Kidney (tissue), 14 donors: ENCODE measurements around the gene CDK11A. TPM values are rescaled to one million over a fixed set of nuclear protein-coding genes. Genes with fewer than 3 reads are reported as not detected.

Experiments
- DNase-seq, 5 donors: peaks; one replicate each; pipeline ENCODE4 v3.0.0-alpha.2; 2013 to 2020
- FAIRE-seq: peaks from 2 replicates; lab custom pipeline; 2012; peaks lifted over from hg19 to GRCh38; lab: Jason Lieb, UNC
- H3K27ac ChIP-seq, 2 donors: one replicate each; pipeline ENCODE4 v1.7.0; 2013; ENCODE audit warnings: low read depth in 2 of 2, low read length in 2 of 2, inconsistent platforms in 1 of 2
- H3K27me3 ChIP-seq: one replicate; pipeline ENCODE4 v1.7.1; 2013; ENCODE audit warnings: low read length, inconsistent platforms; ENCODE audit not compliant: control insufficient read depth, insufficient read depth
- H3K36me3 ChIP-seq, 3 donors: one replicate each; pipeline versions ENCODE4 v1.7.0 to v1.7.1; 2013; ENCODE audit warnings: low read length in 3 of 3, control low read depth in 1 of 3, inconsistent platforms in 1 of 3; ENCODE audit not compliant: insufficient read depth in 3 of 3, control insufficient read depth in 2 of 3
- H3K4me1 ChIP-seq, 3 donors: one replicate each; pipeline versions ENCODE4 v1.7.0 to v1.7.1; 2013; ENCODE audit warnings: low read length in 3 of 3, inconsistent platforms in 1 of 3, low read depth in 1 of 3; ENCODE audit not compliant: control insufficient read depth in 2 of 3, insufficient read depth in 2 of 3
- H3K4me3 ChIP-seq, 3 donors: one replicate each; pipeline versions ENCODE4 v1.7.0 to v1.8.1; 2013; ENCODE audit warnings: low read length in 3 of 3, control low read depth in 1 of 3, inconsistent platforms in 1 of 3
- H3K9ac ChIP-seq, 3 donors: one replicate each; pipeline versions ENCODE4 v1.7.0 to v1.7.1; 2013; ENCODE audit warnings: low read length in 3 of 3, control low read depth in 1 of 3, inconsistent platforms in 1 of 3
- H3K9me3 ChIP-seq, 3 donors: one replicate each; pipeline versions ENCODE4 v1.7.0 to v1.7.1; 2013; ENCODE audit warnings: low read length in 3 of 3, control low read depth in 1 of 3, inconsistent platforms in 1 of 3; ENCODE audit not compliant: control insufficient read depth in 2 of 3, insufficient read depth in 1 of 3
- intact Hi-C: fragments of 100-400 bp; cut with DNase I; formaldehyde crosslinking; loops from one replicate; pipeline ENCODE4 v1.11.1; 2022
- polyA plus RNA-seq: library from polyadenylated mRNA; stranded (reverse); fragments of 350-450 nt; fragmentation: Illumina TruSeq; extraction: RNeasy Lipid Tissue Mini Kit (QIAGEN cat#74804); gene quantifications from one replicate; pipeline ENCODE4 v1.2.3, GENCODE V29; 2014; ENCODE audit warnings: low read depth, low replicate concordance; ENCODE audit not compliant: insufficient read depth
- total RNA-seq: library from RNA; stranded (reverse); fragmentation: NEBNext Ultra II Directional; extraction: Animal tissue kit (Norgen Biotek cat#: 25700); gene quantifications from one replicate; pipeline ENCODE4 v1.2.1, GENCODE V29; 2021
- TF ChIP-seq, protein P1 (sequence below): IDR thresholded peaks from 3 replicates; pipeline ENCODE4 v1.5.1; 2012; ENCODE audit warnings: mild to moderate bottlenecking, moderate library complexity, borderline replicate concordance; ENCODE audit not compliant: insufficient read depth; ENCODE audit errors: extremely low read depth
- donor health status: control.
- donor health status: control.
- donor health status: control.
- donor health status: control.
- donor health status: control.
- donor health status: DM: yes; HTN: yes; CAD: no.
- donor health status: Normal renal cell carcinoma (clear cell type).

CDK11A gene
- total and polyA plus RNA-seq, 2 donors from 2014 or later = 21.5 to 37.3 TPM

DNA sequence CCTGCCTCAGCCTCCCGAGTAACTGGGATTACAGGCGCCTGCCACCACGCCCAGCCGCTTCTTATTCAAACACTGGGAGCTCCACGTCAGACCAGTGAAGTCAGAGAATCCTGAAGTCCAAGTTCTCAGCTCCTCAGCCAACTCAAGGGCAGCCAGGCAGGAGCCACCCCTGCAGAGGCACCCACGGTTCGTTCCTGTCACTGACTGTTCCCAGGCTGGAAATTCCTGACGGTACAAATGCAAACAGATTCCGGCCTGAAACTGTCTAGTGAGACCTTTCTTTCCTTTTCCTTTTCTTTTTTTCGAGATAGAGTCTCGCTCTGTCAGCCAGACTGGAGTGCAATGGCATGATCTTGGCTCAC, 43.3 kb downstream of the CDK11A start:
- H3K27ac ChIP-seq = no peak overlapping the region
- no peaks in the 10 kb centered on the region for H3K27me3 ChIP-seq
- TF ChIP-seq, protein P1, sequence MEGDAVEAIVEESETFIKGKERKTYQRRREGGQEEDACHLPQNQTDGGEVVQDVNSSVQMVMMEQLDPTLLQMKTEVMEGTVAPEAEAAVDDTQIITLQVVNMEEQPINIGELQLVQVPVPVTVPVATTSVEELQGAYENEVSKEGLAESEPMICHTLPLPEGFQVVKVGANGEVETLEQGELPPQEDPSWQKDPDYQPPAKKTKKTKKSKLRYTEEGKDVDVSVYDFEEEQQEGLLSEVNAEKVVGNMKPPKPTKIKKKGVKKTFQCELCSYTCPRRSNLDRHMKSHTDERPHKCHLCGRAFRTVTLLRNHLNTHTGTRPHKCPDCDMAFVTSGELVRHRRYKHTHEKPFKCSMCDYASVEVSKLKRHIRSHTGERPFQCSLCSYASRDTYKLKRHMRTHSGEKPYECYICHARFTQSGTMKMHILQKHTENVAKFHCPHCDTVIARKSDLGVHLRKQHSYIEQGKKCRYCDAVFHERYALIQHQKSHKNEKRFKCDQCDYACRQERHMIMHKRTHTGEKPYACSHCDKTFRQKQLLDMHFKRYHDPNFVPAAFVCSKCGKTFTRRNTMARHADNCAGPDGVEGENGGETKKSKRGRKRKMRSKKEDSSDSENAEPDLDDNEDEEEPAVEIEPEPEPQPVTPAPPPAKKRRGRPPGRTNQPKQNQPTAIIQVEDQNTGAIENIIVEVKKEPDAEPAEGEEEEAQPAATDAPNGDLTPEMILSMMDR = no peak
- intact Hi-C loops = no loop called here
- FAIRE-seq (no peak), DNase-seq (peak in 2 of 5 donors; percentile 4 to 29)
- peaks cover 0 to 19% (median 0%) of the 10 kb centered on the region in 3 donors for H3K4me1 ChIP-seq
- H3K9ac ChIP-seq = no peak overlapping the region
- no peak overlapping the region for H3K4me3 ChIP-seq
- H3K9me3 ChIP-seq = no peaks in the 10 kb centered on the region
- H3K36me3 ChIP-seq = no peaks in the 10 kb centered on the region

GRCh38 chr1:1680031-1680911, 43.9 kb downstream of the CDK11A start:
- DNase-seq (peak in 1 of 5 donors; percentile 32), FAIRE-seq (no peak)
- Histone ChIP-seq H3K27ac (no peak overlapping the region), H3K4me3 (no peak overlapping the region), H3K27me3 (no peaks in the 10 kb centered on the region), H3K9ac (no peak overlapping the region), H3K36me3 (no peaks in the 10 kb centered on the region), H3K4me1 (peaks cover 0 to 19% (median 0%) of the 10 kb centered on the region in 3 donors), H3K9me3 (no peaks in the 10 kb centered on the region)
- intact Hi-C loops = no loop called here
- TF ChIP-seq, protein P1 = no peak

- no peak for FAIRE-seq
- Histone ChIP-seq H3K4me1 (peaks cover 0 to 19% (median 0%) of the 10 kb centered on the region in 3 donors), H3K36me3 (no peaks in the 10 kb centered on the region), H3K9ac (no peak overlapping the region), H3K27me3 (no peaks in the 10 kb centered on the region), H3K9me3 (no peaks in the 10 kb centered on the region), H3K27ac (peak overlapping the region in 1 of 2 donors; percentile 47), H3K4me3 (no peak overlapping the region)
- DNase-seq = peak in 4 of 5 donors; percentile 16 to 79 (median 38)
- TF ChIP-seq, protein P1 = peak; percentile 46
- intact Hi-C loops = no loop called here
Observed at GRCh38 chr1:1678581-1679380, 45.4 kb downstream of the CDK11A start.
